H1 (cell line): ENCODE measurements around the gene TRIM24. TPM values are rescaled to one million over a fixed set of nuclear protein-coding genes. Genes with fewer than 3 reads are reported as not detected.

ENCODE experiments used
- CTCF ChIA-PET: fragments of 300-600 bp; sonication (Branson Sonifier 250); formaldehyde crosslinking; loops from one replicate; lab custom pipeline; 2021; ENCODE audit not compliant: partially characterized antibody; lab: Charles Lee
- POLR2A ChIA-PET: fragments of 300-600 bp; sonication (Branson Sonifier 250); formaldehyde crosslinking; loops from one replicate; lab custom pipeline; 2021; ENCODE audit warnings: inconsistent platforms; ENCODE audit not compliant: partially characterized antibody; lab: Charles Lee
- DNase-seq, 2 experiments: peaks; one replicate each; pipeline versions ENCODE4 v3.0.0 to v3.0.0-alpha.2; 2010 to 2022; ENCODE audit warnings: low spot score in 2 of 2, low read depth in 1 of 2, mixed read lengths in 1 of 2
- FAIRE-seq: peaks from 2 replicates; lab custom pipeline; 2011; peaks lifted over from hg19 to GRCh38; lab: Jason Lieb, UNC
- H2AFZ ChIP-seq: 2 replicates; pipeline ENCODE4 v1.8.1; 2012; ENCODE audit warnings: low read length, inconsistent platforms
- H2AK5ac ChIP-seq: 2 replicates; pipeline ENCODE4 v1.6.1; 2013; ENCODE audit warnings: low read depth, low read length
- H2BK120ac ChIP-seq: replicated peaks from 2 replicates; pipeline ENCODE3; 2013; ENCODE audit warnings: low read depth, low read length, inconsistent platforms
- H2BK12ac ChIP-seq: 2 replicates; pipeline ENCODE4 v1.6.1; 2013; ENCODE audit warnings: low read depth, low read length
- H2BK15ac ChIP-seq: 2 replicates; pipeline ENCODE4 v1.6.1; 2013; ENCODE audit warnings: low read length
- H2BK20ac ChIP-seq: 2 replicates; pipeline ENCODE4 v1.6.1; 2013; ENCODE audit warnings: low read length
- H2BK5ac ChIP-seq: 2 replicates; pipeline ENCODE4 v1.6.1; 2013; ENCODE audit warnings: low read depth, low read length
- H3K14ac ChIP-seq: 2 replicates; pipeline ENCODE4 v1.6.1; 2013; ENCODE audit warnings: inconsistent platforms; ENCODE audit not compliant: insufficient read length
- H3K18ac ChIP-seq: 2 replicates; pipeline ENCODE4 v1.6.1; 2013; ENCODE audit warnings: low read length; ENCODE audit errors: extremely low read depth
- H3K23ac ChIP-seq: 2 replicates; pipeline ENCODE4 v1.6.1; 2013; ENCODE audit warnings: inconsistent platforms; ENCODE audit not compliant: insufficient read length
- H3K23me2 ChIP-seq: 2 replicates; pipeline ENCODE4 v1.6.1; 2013; ENCODE audit warnings: low read depth, low read length
- H3K27ac ChIP-seq: 2 replicates; pipeline ENCODE4 v1.6.1; 2011; ENCODE audit warnings: low read depth, low read length, inconsistent platforms
- H3K27me3 ChIP-seq, 4 experiments: replicated peaks in 1 of 4; 1 replicate in 1 of 4; 2 replicates in 3 of 4; pipeline versions ENCODE4 v1.6.1 to v1.8.1; 2011 to 2013; ENCODE audit warnings: low read length in 3 of 4, mild to moderate bottlenecking in 3 of 4, inconsistent platforms in 2 of 4, mixed read lengths in 2 of 4, moderate library complexity in 1 of 4; ENCODE audit not compliant: control insufficient read depth in 3 of 4, insufficient read depth in 3 of 4; ENCODE audit errors: extremely low read depth in 1 of 4
- H3K36me3 ChIP-seq, 4 experiments: 2 replicates each; pipeline versions ENCODE4 v1.6.1 to v1.8.1; 2011 to 2013; ENCODE audit warnings: mild to moderate bottlenecking in 4 of 4, low read length in 3 of 4, moderate library complexity in 2 of 4, control low read depth in 1 of 4, inconsistent platforms in 1 of 4; ENCODE audit not compliant: insufficient read depth in 4 of 4, control insufficient read depth in 2 of 4
- H3K4ac ChIP-seq: replicated peaks from 2 replicates; pipeline ENCODE3; 2013; ENCODE audit warnings: low read length, low read depth, mixed read lengths, inconsistent platforms; ENCODE audit not compliant: insufficient read length
- H3K4me1 ChIP-seq, 4 experiments: replicated peaks in 1 of 4; 1 replicate in 1 of 4; 2 replicates in 3 of 4; pipeline versions ENCODE4 v1.6.1 to v1.8.1; 2011 to 2013; ENCODE audit warnings: low read length in 3 of 4, inconsistent platforms in 2 of 4, mixed read lengths in 1 of 4; ENCODE audit not compliant: insufficient read depth in 4 of 4, control insufficient read depth in 3 of 4
- H3K4me2 ChIP-seq, 2 experiments: 2 replicates each; pipeline versions ENCODE4 v1.6.1 to v1.8.1; 2011 to 2013; ENCODE audit warnings: low read depth in 2 of 2, low read length in 2 of 2, control low read depth in 1 of 2, inconsistent platforms in 1 of 2, mild to moderate bottlenecking in 1 of 2; ENCODE audit not compliant: insufficient read depth in 1 of 2
- H3K4me3 ChIP-seq, 4 experiments: fragments of 200-600, 300-600 bp in 1 of 4; sonication (generic), shearing (Covaris generic), sonication (Bioruptor Twin) in 1 of 4; 2 replicates each; pipeline versions ENCODE4 v1.5.1 to v1.8.1; 2011 to 2016; ENCODE audit warnings: low read length in 4 of 4, low read depth in 3 of 4, control low read depth in 2 of 4, inconsistent platforms in 2 of 4, mild to moderate bottlenecking in 2 of 4, mixed read lengths in 1 of 4, moderate library complexity in 1 of 4; ENCODE audit not compliant: insufficient read depth in 2 of 4; ENCODE audit errors: extremely low read depth in 1 of 4
- H3K56ac ChIP-seq: replicated peaks from 2 replicates; pipeline ENCODE3; 2013; ENCODE audit warnings: low read depth, mild to moderate bottlenecking, mixed read lengths, low read length, inconsistent platforms; ENCODE audit not compliant: insufficient read length
- H3K79me1 ChIP-seq: 2 replicates; pipeline ENCODE4 v1.6.1; 2013; ENCODE audit warnings: low read depth, low read length, control low read depth
- H3K79me2 ChIP-seq, 2 experiments: 2 replicates each; pipeline versions ENCODE4 v1.6.1 to v1.8.1; 2012 to 2013; ENCODE audit warnings: low read length in 2 of 2, mild to moderate bottlenecking in 2 of 2, inconsistent platforms in 1 of 2; ENCODE audit not compliant: insufficient read depth in 2 of 2, control insufficient read depth in 1 of 2
- H3K9ac ChIP-seq, 4 experiments: replicated peaks in 1 of 4; 1 replicate in 1 of 4; 2 replicates in 3 of 4; pipeline versions ENCODE4 v1.6.1 to v1.8.1; 2011 to 2013; ENCODE audit warnings: low read depth in 3 of 4, low read length in 3 of 4, control low read depth in 2 of 4, mild to moderate bottlenecking in 2 of 4, moderate library complexity in 2 of 4, inconsistent platforms in 1 of 4; ENCODE audit errors: extremely low read depth in 1 of 4
- H3K9me3 ChIP-seq, 2 experiments: 2 replicates each; pipeline versions ENCODE4 v1.6.1 to v1.8.1; 2012 to 2013; ENCODE audit warnings: mild to moderate bottlenecking in 2 of 2, moderate library complexity in 2 of 2, control low read depth in 1 of 2, inconsistent platforms in 1 of 2, low read depth in 1 of 2, low read length in 1 of 2, mixed read lengths in 1 of 2; ENCODE audit not compliant: insufficient read depth in 2 of 2
- H4K20me1 ChIP-seq, 2 experiments: replicated peaks in 1 of 2; 2 replicates each; pipeline versions ENCODE3 to v1.8.1; 2011 to 2013; ENCODE audit warnings: inconsistent platforms in 2 of 2, low read length in 2 of 2, mild to moderate bottlenecking in 1 of 2; ENCODE audit not compliant: insufficient read depth in 2 of 2, control insufficient read depth in 1 of 2
- H4K5ac ChIP-seq: 2 replicates; pipeline ENCODE4 v1.6.1; 2013; ENCODE audit warnings: low read length, low read depth, mixed read lengths, inconsistent platforms; ENCODE audit not compliant: insufficient read length
- H4K8ac ChIP-seq: 2 replicates; pipeline ENCODE4 v1.8.0; 2013; ENCODE audit warnings: mild to moderate bottlenecking, moderate library complexity, low read length, inconsistent platforms; ENCODE audit not compliant: insufficient read depth; ENCODE audit errors: extremely low read depth
- H4K91ac ChIP-seq: replicated peaks from 2 replicates; pipeline ENCODE3; 2013; ENCODE audit warnings: low read length, mixed read lengths, inconsistent platforms; ENCODE audit not compliant: insufficient read length
- ATF3 ChIP-seq: IDR thresholded peaks from 2 replicates; pipeline ENCODE4 v1.6.1; 2011; ENCODE audit warnings: low read depth, mild to moderate bottlenecking, low read length; ENCODE audit not compliant: insufficient read depth
- BACH1 ChIP-seq: IDR thresholded peaks from 2 replicates; pipeline ENCODE4 v1.6.1; 2012; ENCODE audit warnings: low read length, improper control_type of control experiment
- CTBP2 ChIP-seq: IDR thresholded peaks from 2 replicates; pipeline ENCODE4 v1.7.0; 2011; ENCODE audit warnings: borderline replicate concordance, mild to moderate bottlenecking, moderate library complexity, mixed read lengths, low read length; ENCODE audit not compliant: insufficient read depth, insufficient read length
- CTCF ChIP-seq, 3 experiments: IDR thresholded peaks; 1 replicate in 2 of 3; 2 replicates in 1 of 3; pipeline versions ENCODE4 v1.5.1 to v1.6.1; 2011; ENCODE audit warnings: low read length in 3 of 3, mild to moderate bottlenecking in 3 of 3, inconsistent platforms in 2 of 3, low read depth in 1 of 3, moderate library complexity in 1 of 3; ENCODE audit not compliant: insufficient read depth in 1 of 3; ENCODE audit errors: control extremely low read depth in 1 of 3
- E2F6 ChIP-seq: IDR thresholded peaks from 2 replicates; pipeline ENCODE4 v1.6.1; 2012; ENCODE audit warnings: inconsistent platforms
- HDAC2 ChIP-seq, 2 experiments: fragments of 300-600 bp in 1 of 2; sonication (generic) in 1 of 2; IDR thresholded peaks; 2 replicates each; pipeline ENCODE4 v1.6.1; 2011 to 2012; ENCODE audit warnings: low read depth in 2 of 2, low read length in 2 of 2, mild to moderate bottlenecking in 2 of 2, moderate library complexity in 2 of 2, borderline replicate concordance in 1 of 2, inconsistent platforms in 1 of 2
- NRF1 ChIP-seq: IDR thresholded peaks from 2 replicates; pipeline ENCODE4 v1.6.1; 2011; ENCODE audit warnings: mild to moderate bottlenecking, low read depth, low read length, improper control_type of control experiment
- POLR2AphosphoS5 ChIP-seq: IDR thresholded peaks from 2 replicates; pipeline ENCODE4 v1.6.1; 2011; ENCODE audit warnings: low read depth, low read length
- SRF ChIP-seq: IDR thresholded peaks from 2 replicates; pipeline ENCODE4 v1.6.1; 2011; ENCODE audit warnings: mild to moderate bottlenecking, low read depth, low read length, moderate library complexity
- TCF12 ChIP-seq: IDR thresholded peaks from 2 replicates; pipeline ENCODE4 v1.6.1; 2011; ENCODE audit warnings: low read depth, mild to moderate bottlenecking, low read length
- WGBS, 2 experiments: shearing (Covaris generic) in 1 of 2; methylation state at CpG; one replicate each; pipeline versions ENCODE4 v1.1.6 to v1.1.7; 2013 to 2015; ENCODE audit warnings: low lambda C conversion rate in 2 of 2, mixed read lengths in 2 of 2, inconsistent platforms in 1 of 2, low coverage in 1 of 2, missing lambda C conversion rate in 1 of 2; ENCODE audit not compliant: insufficient replicate concordance in 2 of 2, insufficient coverage in 1 of 2, insufficient read length in 1 of 2; ENCODE audit errors: extremely low coverage in 1 of 2, missing lambda C conversion rate in 1 of 2; 5-methylcytosine and 5-hydroxymethylcytosine counted together
- polyA plus RNA-seq, 7 experiments: library from polyadenylated mRNA; depleted of rRNA in 3 of 7; stranded (reverse) in 5 of 7; unstranded in 2 of 7; fragments of >200 nt in 5 of 7; fragments of 200-250 nt in 2 of 7; gene quantifications; 1 replicate in 5 of 7; 2 replicates in 1 of 7; 4 replicates in 1 of 7; pipeline versions ENCODE4 v1.2.1 to v1.2.3, GENCODE V29; 2011 to 2013; ENCODE audit warnings: missing spikeins in 2 of 7, mixed read lengths in 2 of 7
- total RNA-seq: library from RNA; stranded (reverse); fragmentation: NEBNext Ultra II Directional; extraction: Animal tissue kit (Norgen Biotek cat#: 25700); gene quantifications from 2 replicates; pipeline ENCODE4 v1.2.1, GENCODE V29; 2021

TRIM24 gene
- total and polyA plus RNA-seq, 2 of the 8 experiments (the other 6 are each of a cell fraction or from before 2014, with no cell fraction given), result 67.6 to 149 TPM

- no peak overlapping the region for H3K14ac ChIP-seq
- no peak overlapping the region for H3K27ac ChIP-seq
- H3K79me2 ChIP-seq, result no peaks in the 10 kb centered on the region
- no peak overlapping the region for H3K23ac ChIP-seq
- H4K5ac ChIP-seq, result no peak overlapping the region
- H2BK12ac ChIP-seq, result no peak overlapping the region
- no peak overlapping the region for H4K91ac ChIP-seq
- DNase-seq (no peak), FAIRE-seq (no peak)
- 91% methylated on average over 2 of the region's 2 CpGs; no CpG with 5 or more reads in 1 of the 2 experiments for WGBS, 2 experiments
- H3K4me2 ChIP-seq, result no peak overlapping the region
- no peak overlapping the region for H2BK120ac ChIP-seq
- ChIA-PET CTCF (no interaction called here), POLR2A (interaction anchor here (0.8 kb wide), 1 partner anchor 23 kb away, joined by 4 read pairs; the partner anchor contains the start of gene TRIM24)
- H3K36me3 ChIP-seq, result peaks cover 0 to 5% (median 0%) of the 10 kb centered on the region in 4 experiments; a peak in 2 of 8 replicates
- no peak overlapping the region for H2BK20ac ChIP-seq
- no peak overlapping the region for H2AK5ac ChIP-seq
- H3K4me3 ChIP-seq, result no peak overlapping the region
- no peak overlapping the region for H3K4ac ChIP-seq
- H2BK15ac ChIP-seq, result no peak overlapping the region
- H4K8ac ChIP-seq, result no peak overlapping the region
- TF ChIP-seq E2F6 (no peak), POLR2AphosphoS5 (no peak), CTCF (IDR thresholded peaks at IDR 0.05; ENCODE audit: control extremely low read depth in 1 of 3, insufficient read depth in 1 of 3, low read depth in 1 of 3, low read length in 3 of 3) (no peak), NRF1 (no peak), TCF12 (no peak), ATF3 (no peak), SRF (no peak), BACH1 (no peak), HDAC2 (IDR thresholded peaks at IDR 0.05; ENCODE audit: borderline replicate concordance in 1 of 2, low read depth in 2 of 2, low read length in 2 of 2) (no peak), CTBP2 (no peak)
- H3K27me3 ChIP-seq, result no peaks in the 10 kb centered on the region
- H3K56ac ChIP-seq, result no peak overlapping the region
- H3K9me3 ChIP-seq, result peaks cover 7 to 10% of the 10 kb centered on the region in 2 experiments
- H3K4me1 ChIP-seq, result peaks cover 0 to 16% (median 6%) of the 10 kb centered on the region in 4 experiments; a peak in 5 of 7 replicates
- no peaks in the 10 kb centered on the region for H4K20me1 ChIP-seq
- no peaks in the 10 kb centered on the region; the same call in 1 of the 2 replicates for H3K23me2 ChIP-seq
- H2BK5ac ChIP-seq, result no peak overlapping the region
- no peak overlapping the region for H2AFZ ChIP-seq
- no peak overlapping the region for H3K18ac ChIP-seq
- H3K9ac ChIP-seq, result no peak overlapping the region
- no peaks in the 10 kb centered on the region for H3K79me1 ChIP-seq
Measured at GRCh38 chr7:138436388-138436787, 23.7 kb upstream of the TRIM24 start.
